Measurements from ENCODE around the gene CREB3L4.

CREB3L4 gene

GRCh38 chr1:153958111-153958960 is 9.4 kb upstream of the CREB3L4 start, which contains the start of gene CRTC2 (continued):
- TF ChIP-seq, protein P1, sequence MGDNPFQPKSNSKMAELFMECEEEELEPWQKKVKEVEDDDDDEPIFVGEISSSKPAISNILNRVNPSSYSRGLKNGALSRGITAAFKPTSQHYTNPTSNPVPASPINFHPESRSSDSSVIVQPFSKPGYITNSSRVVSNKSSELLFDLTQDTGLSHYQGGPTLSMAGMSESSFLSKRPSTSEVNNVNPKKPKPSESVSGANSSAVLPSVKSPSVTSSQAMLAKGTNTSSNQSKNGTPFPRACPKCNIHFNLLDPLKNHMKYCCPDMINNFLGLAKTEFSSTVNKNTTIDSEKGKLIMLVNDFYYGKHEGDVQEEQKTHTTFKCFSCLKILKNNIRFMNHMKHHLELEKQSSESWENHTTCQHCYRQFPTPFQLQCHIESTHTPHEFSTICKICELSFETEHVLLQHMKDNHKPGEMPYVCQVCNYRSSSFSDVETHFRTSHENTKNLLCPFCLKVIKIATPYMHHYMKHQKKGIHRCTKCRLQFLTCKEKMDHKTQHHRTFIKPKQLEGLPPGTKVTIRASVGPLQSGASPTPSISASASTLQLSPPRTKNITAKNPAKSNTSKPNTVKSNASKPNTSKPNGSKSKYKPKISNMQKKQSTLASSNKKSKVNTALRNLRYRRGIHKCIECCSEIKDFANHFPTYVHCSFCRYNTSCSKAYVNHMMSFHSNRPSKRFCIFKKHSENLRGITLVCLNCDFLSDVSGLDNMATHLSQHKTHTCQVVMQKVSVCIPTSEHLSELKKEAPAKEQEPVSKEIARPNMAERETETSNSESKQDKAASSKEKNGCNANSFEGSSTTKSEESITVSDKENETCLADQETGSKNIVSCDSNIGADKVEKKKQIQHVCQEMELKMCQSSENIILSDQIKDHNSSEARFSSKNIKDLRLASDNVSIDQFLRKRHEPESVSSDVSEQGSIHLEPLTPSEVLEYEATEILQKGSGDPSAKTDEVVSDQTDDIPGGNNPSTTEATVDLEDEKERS (tag by site-specific recombination; IDR thresholded peaks at IDR 0.05), result no peak
- peak; percentile 89 for TF ChIP-seq SP2 (tag by site-specific recombination; IDR thresholded peaks at IDR 0.05)
- TF ChIP-seq ZSCAN23 (tag by site-specific recombination; IDR thresholded peaks at IDR 0.05), result 0 out of 2 replicates have a peak, but pooled peaks have one; percentile 60
- TF ChIP-seq BCL6B (tag by site-specific recombination; IDR thresholded peaks at IDR 0.05), result no peak
- TF ChIP-seq, protein P2, sequence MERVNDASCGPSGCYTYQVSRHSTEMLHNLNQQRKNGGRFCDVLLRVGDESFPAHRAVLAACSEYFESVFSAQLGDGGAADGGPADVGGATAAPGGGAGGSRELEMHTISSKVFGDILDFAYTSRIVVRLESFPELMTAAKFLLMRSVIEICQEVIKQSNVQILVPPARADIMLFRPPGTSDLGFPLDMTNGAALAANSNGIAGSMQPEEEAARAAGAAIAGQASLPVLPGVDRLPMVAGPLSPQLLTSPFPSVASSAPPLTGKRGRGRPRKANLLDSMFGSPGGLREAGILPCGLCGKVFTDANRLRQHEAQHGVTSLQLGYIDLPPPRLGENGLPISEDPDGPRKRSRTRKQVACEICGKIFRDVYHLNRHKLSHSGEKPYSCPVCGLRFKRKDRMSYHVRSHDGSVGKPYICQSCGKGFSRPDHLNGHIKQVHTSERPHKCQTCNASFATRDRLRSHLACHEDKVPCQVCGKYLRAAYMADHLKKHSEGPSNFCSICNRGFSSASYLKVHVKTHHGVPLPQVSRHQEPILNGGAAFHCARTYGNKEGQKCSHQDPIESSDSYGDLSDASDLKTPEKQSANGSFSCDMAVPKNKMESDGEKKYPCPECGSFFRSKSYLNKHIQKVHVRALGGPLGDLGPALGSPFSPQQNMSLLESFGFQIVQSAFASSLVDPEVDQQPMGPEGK (tag by site-specific recombination; IDR thresholded peaks at IDR 0.05), result peak; percentile 84
- TF ChIP-seq ZBTB7A (tag by site-specific recombination; IDR thresholded peaks at IDR 0.05; ENCODE audit: low read depth), result 0 out of 2 replicates have a peak, but pooled peaks have one; percentile 41
- TF ChIP-seq GLIS1 (tag by site-specific recombination; IDR thresholded peaks at IDR 0.05), result no peak
- TF ChIP-seq ZNF133 (tag by site-specific recombination; IDR thresholded peaks at IDR 0.05), result no peak
- no peak for TF ChIP-seq ZNF214 (tag by site-specific recombination; IDR thresholded peaks at IDR 0.05; ENCODE audit: borderline replicate concordance)
- TF ChIP-seq ZNF341 (tag by site-specific recombination; IDR thresholded peaks at IDR 0.05; ENCODE audit: low read depth), result peak; percentile 95
- peak; percentile 88 for TF ChIP-seq ZEB2 (tag by site-specific recombination; IDR thresholded peaks at IDR 0.05)
- TF ChIP-seq KLF8 (tag by site-specific recombination; IDR thresholded peaks at IDR 0.05), result peak; percentile 100
- peak; percentile 27; the same call in 1 of the 2 replicates for TF ChIP-seq INSM2 (tag by site-specific recombination; IDR thresholded peaks at IDR 0.05)
- TF ChIP-seq ZNF530 (tag by site-specific recombination; IDR thresholded peaks at IDR 0.05; ENCODE audit: low read depth), result no peak
- no peak for TF ChIP-seq ZNF114 (tag by site-specific recombination; IDR thresholded peaks at IDR 0.05)
- no peak for TF ChIP-seq ZNF514 (tag by site-specific recombination; IDR thresholded peaks at IDR 0.05)
- peak; percentile 44 for TF ChIP-seq YY2 (tag by site-specific recombination; IDR thresholded peaks at IDR 0.05)
- TF ChIP-seq ZNF529 (tag by site-specific recombination; IDR thresholded peaks at IDR 0.05; ENCODE audit: insufficient replicate concordance), result no peak
- no peak for TF ChIP-seq HOXC10 (CRISPR knock-in tag; IDR thresholded peaks at IDR 0.05)
- TF ChIP-seq, protein P3, sequence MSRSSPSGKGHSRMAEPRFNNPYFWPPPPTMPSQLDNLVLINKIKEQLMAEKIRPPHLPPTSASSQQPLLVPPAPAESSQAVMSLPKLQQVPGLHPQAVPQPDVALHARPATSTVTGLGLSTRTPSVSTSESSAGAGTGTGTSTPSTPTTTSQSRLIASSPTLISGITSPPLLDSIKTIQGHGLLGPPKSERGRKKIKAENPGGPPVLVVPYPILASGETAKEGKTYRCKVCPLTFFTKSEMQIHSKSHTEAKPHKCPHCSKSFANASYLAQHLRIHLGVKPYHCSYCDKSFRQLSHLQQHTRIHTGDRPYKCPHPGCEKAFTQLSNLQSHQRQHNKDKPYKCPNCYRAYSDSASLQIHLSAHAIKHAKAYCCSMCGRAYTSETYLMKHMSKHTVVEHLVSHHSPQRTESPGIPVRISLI (tag by site-specific recombination; IDR thresholded peaks at IDR 0.05), result no peak
- peak; percentile 38; the same call in 1 of the 2 replicates for TF ChIP-seq ZNF624 (tag by site-specific recombination; IDR thresholded peaks at IDR 0.05)
- peak; percentile 90 for TF ChIP-seq ZSCAN30 (tag by site-specific recombination; IDR thresholded peaks at IDR 0.05)
- TF ChIP-seq ZNF596 (tag by site-specific recombination; IDR thresholded peaks at IDR 0.05), result no peak
- TF ChIP-seq SALL2 (tag by site-specific recombination; IDR thresholded peaks at IDR 0.05; ENCODE audit: borderline replicate concordance), result no peak
- TF ChIP-seq PRDM1 (tag by site-specific recombination; IDR thresholded peaks at IDR 0.05), result peak; percentile 96
- TF ChIP-seq ZXDB (tag by site-specific recombination; IDR thresholded peaks at IDR 0.05), result peak; percentile 89

Measured in HEK293 (cell line).